Measurements from ENCODE around the gene ZNF688.
A peak's percentile ranks its signal among the peaks of the same experiment; 100 is the strongest.
"Not testable (repeated sequence)": the region's sequence is repeated elsewhere in the genome, so short reads cannot be mapped to it uniquely, and the experiment has no call there.

The ZNF688 gene

GRCh38 chr16:30524575-30525568, 46.6 kb downstream of the ZNF688 start:
- Histone ChIP-seq H3K9ac (ENCODE audit: low read depth, low read length, poor library complexity) (peak overlapping the region; percentile 57), H3K27me3 (ENCODE audit: control insufficient read depth in 3 of 3, insufficient read depth in 3 of 3, low read depth in 1 of 3, low read length in 3 of 3) (no peaks in the 10 kb centered on the region), H2BK5ac (ENCODE audit: low read length) (no peak overlapping the region), H3K36me3 (replicated peaks in 1 of 2; ENCODE audit: control insufficient read depth in 2 of 2, insufficient read depth in 2 of 2, low read length in 2 of 2) (peaks cover 10 to 16% of the 10 kb centered on the region in 2 donors), H2AK5ac (ENCODE audit: low read depth, low read length) (peak overlapping the region; percentile 44), H3K4ac (ENCODE audit: low read length) (no peak overlapping the region), H3K9me3 (replicated peaks in 1 of 2; ENCODE audit: control insufficient read depth in 2 of 2, insufficient read depth in 1 of 2, low read depth in 1 of 2, low read length in 2 of 2) (no peaks in the 10 kb centered on the region), H2BK120ac (ENCODE audit: low read depth, low read length) (no peak overlapping the region), H3K4me1 (ENCODE audit: control insufficient read depth in 2 of 2, insufficient read depth in 1 of 2, low read depth in 1 of 2, low read length in 2 of 2) (peaks cover 6 to 8% of the 10 kb centered on the region in 2 donors), H3K4me2 (ENCODE audit: insufficient read depth, low read length, poor library complexity, severe bottlenecking) (peak overlapping the region; percentile 39), H3K18ac (ENCODE audit: low read length) (no peak overlapping the region), H3K27ac (replicated peaks; ENCODE audit: low read length) (no peak overlapping the region), H3K79me1 (ENCODE audit: low read depth, low read length) (peaks cover 11% of the 10 kb centered on the region), H2BK15ac (ENCODE audit: low read length) (no peak overlapping the region), H3K14ac (ENCODE audit: low read length) (peak overlapping the region; percentile 32), H3K23ac (ENCODE audit: low read depth, low read length, poor library complexity) (peak overlapping the region; percentile 61), H2BK12ac (ENCODE audit: low read length) (no peak overlapping the region), H4K91ac (ENCODE audit: low read depth, low read length, poor library complexity) (no peak overlapping the region), H4K8ac (ENCODE audit: low read depth, low read length) (no peak overlapping the region), H3K4me3 (ENCODE audit: low read length in 2 of 2) (no peak overlapping the region), H2AFZ (ENCODE audit: low read length) (no peak overlapping the region)
- DNase-seq (ENCODE audit: low spot score) = no peak
- WGBS, 2 donors (ENCODE audit: extremely low coverage in 2 of 2, insufficient read length in 2 of 2, insufficient replicate concordance in 1 of 2) = no CpG with 5 or more reads among the region's 60 CpGs

GRCh38 chr16:30523768-30524574, 47.5 kb downstream of the ZNF688 start:
- Histone ChIP-seq H2AK5ac (ENCODE audit: low read depth, low read length) (no peak overlapping the region), H3K14ac (ENCODE audit: low read length) (no peak overlapping the region), H3K4me1 (ENCODE audit: control insufficient read depth in 2 of 2, insufficient read depth in 1 of 2, low read depth in 1 of 2, low read length in 2 of 2) (peaks cover 6 to 7% of the 10 kb centered on the region in 2 donors), H3K18ac (ENCODE audit: low read length) (no peak overlapping the region), H2BK5ac (ENCODE audit: low read length) (no peak overlapping the region), H3K4ac (ENCODE audit: low read length) (no peak overlapping the region), H3K23ac (ENCODE audit: low read depth, low read length, poor library complexity) (peak overlapping the region; percentile 61), H3K27ac (replicated peaks; ENCODE audit: low read length) (no peak overlapping the region), H3K36me3 (replicated peaks in 1 of 2; ENCODE audit: control insufficient read depth in 2 of 2, insufficient read depth in 2 of 2, low read length in 2 of 2) (peaks cover 10 to 16% of the 10 kb centered on the region in 2 donors), H3K4me3 (ENCODE audit: low read length in 2 of 2) (no peak overlapping the region), H3K4me2 (ENCODE audit: insufficient read depth, low read length, poor library complexity, severe bottlenecking) (no peak overlapping the region), H4K8ac (ENCODE audit: low read depth, low read length) (no peak overlapping the region), H3K9me3 (replicated peaks in 1 of 2; ENCODE audit: control insufficient read depth in 2 of 2, insufficient read depth in 1 of 2, low read depth in 1 of 2, low read length in 2 of 2) (no peaks in the 10 kb centered on the region), H2BK15ac (ENCODE audit: low read length) (no peak overlapping the region), H3K79me1 (ENCODE audit: low read depth, low read length) (peaks cover 11% of the 10 kb centered on the region), H4K91ac (ENCODE audit: low read depth, low read length, poor library complexity) (no peak overlapping the region), H3K27me3 (ENCODE audit: control insufficient read depth in 3 of 3, insufficient read depth in 3 of 3, low read depth in 1 of 3, low read length in 3 of 3) (no peaks in the 10 kb centered on the region), H2AFZ (ENCODE audit: low read length) (no peak overlapping the region), H3K9ac (ENCODE audit: low read depth, low read length, poor library complexity) (no peak overlapping the region), H2BK120ac (ENCODE audit: low read depth, low read length) (no peak overlapping the region), H2BK12ac (ENCODE audit: low read length) (no peak overlapping the region)
- no CpG with 5 or more reads among the region's 26 CpGs for WGBS, 2 donors (ENCODE audit: extremely low coverage in 2 of 2, insufficient read length in 2 of 2, insufficient replicate concordance in 1 of 2)
- no peak for DNase-seq (ENCODE audit: low spot score)

GRCh38 chr16:30522702-30523463, 48.6 kb downstream of the ZNF688 start:
- not testable (repeated sequence) for H3K14ac ChIP-seq (ENCODE audit: low read length); H2BK120ac ChIP-seq (ENCODE audit: low read depth, low read length); H3K4ac ChIP-seq (ENCODE audit: low read length); H4K91ac ChIP-seq (ENCODE audit: low read depth, low read length, poor library complexity); H2BK15ac ChIP-seq (ENCODE audit: low read length); H3K27me3 ChIP-seq (ENCODE audit: control insufficient read depth in 3 of 3, insufficient read depth in 3 of 3, low read depth in 1 of 3, low read length in 3 of 3); H3K18ac ChIP-seq (ENCODE audit: low read length); H2AK5ac ChIP-seq (ENCODE audit: low read depth, low read length); H3K27ac ChIP-seq (replicated peaks; ENCODE audit: low read length); H2AFZ ChIP-seq (ENCODE audit: low read length); H3K4me2 ChIP-seq (ENCODE audit: insufficient read depth, low read length, poor library complexity, severe bottlenecking); DNase-seq (ENCODE audit: low spot score); H3K4me1 ChIP-seq (ENCODE audit: control insufficient read depth in 2 of 2, insufficient read depth in 1 of 2, low read depth in 1 of 2, low read length in 2 of 2); H2BK5ac ChIP-seq (ENCODE audit: low read length); H3K9ac ChIP-seq (ENCODE audit: low read depth, low read length, poor library complexity); H3K4me3 ChIP-seq (ENCODE audit: low read length in 2 of 2); H4K8ac ChIP-seq (ENCODE audit: low read depth, low read length); H3K23ac ChIP-seq (ENCODE audit: low read depth, low read length, poor library complexity); H3K9me3 ChIP-seq (replicated peaks in 1 of 2; ENCODE audit: control insufficient read depth in 2 of 2, insufficient read depth in 1 of 2, low read depth in 1 of 2, low read length in 2 of 2); H2BK12ac ChIP-seq (ENCODE audit: low read length)
- Histone ChIP-seq H3K36me3 (replicated peaks in 1 of 2; ENCODE audit: control insufficient read depth in 2 of 2, insufficient read depth in 2 of 2, low read length in 2 of 2) (peaks cover 10 to 16% of the 10 kb centered on the region in 2 donors), H3K79me1 (ENCODE audit: low read depth, low read length) (peaks cover 11% of the 10 kb centered on the region)
- no CpG with 5 or more reads among the region's 12 CpGs for WGBS, 2 donors (ENCODE audit: extremely low coverage in 2 of 2, insufficient read length in 2 of 2, insufficient replicate concordance in 1 of 2)
